Measurements from ENCODE around the gene LHX3.
A peak's percentile ranks its signal among the peaks of the same experiment; 100 is the strongest.

The LHX3 gene

DNA sequence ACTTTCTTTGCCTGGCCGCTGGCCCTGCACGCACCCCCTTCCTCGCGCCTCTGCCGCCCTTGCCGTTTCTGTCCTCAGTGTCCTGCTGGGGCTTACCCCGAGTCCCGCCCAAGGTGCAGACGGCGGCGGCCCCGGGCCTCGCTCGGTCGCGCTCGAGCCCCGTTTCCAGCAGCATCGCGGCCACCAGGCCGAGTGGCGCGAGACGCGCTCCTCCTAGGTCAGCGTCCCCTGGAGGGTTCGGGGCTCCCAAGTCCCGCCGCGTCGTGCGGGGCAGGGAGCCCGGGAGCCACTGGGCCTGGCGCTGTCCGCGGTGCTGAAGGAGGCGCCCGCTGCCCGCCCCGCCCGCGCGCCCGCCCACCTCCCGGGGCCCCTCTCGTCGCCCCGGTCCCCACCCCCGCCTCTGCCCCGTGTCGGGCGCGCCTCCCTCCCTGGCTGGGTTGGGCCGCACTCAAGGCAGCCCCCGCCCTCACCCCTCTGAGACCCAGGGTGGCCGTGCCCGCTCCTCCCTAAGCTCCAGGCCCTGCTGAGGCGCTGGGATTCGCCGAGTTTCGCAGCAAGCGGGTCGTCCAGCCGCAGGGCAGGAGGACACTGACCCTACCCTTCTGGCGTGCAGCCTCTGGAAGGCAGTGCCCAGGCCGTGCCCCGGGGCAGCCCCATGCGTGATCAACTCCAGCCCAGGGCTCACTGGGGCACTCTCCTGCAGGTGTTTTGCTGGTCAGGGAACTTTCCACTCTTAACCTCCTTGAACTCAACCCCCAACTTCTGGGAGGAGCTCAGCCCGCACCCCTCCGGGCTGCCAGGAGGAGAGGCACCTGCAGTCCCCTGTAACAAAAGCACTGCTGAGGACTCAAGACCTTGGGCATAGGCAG lies at the start of gene LHX3:
Gene LHX3 (minus strand): TSS at position 291 of the 869 bp plus-strand sequence. CDS start 116 bp downstream, at position 175.
- DNase-seq, result no peak

GRCh38 chr9:136253246-136254130 lies 48.6 kb upstream of the LHX3 start:
- DNase-seq, result no peak

DNA sequence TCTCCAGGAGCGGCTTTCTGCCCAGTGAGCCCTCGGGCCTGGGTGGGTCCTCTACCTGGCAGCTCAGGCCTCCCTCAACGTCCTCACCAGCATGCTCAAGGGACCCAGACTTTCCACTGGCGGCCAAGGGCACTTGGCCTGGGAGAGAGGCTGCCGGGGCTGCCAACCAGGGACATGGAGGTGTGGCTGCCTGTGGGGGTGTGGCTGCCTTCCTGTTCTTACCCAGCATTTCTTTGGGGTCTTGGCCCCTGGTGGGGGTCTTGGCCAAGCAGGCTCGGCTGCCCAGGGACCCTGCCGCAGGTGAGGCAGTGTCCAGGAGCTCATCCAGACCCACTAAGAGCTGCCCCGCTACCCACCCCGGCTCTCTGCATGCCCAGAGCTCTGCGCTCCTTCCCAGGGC lies 47.9 kb upstream of the LHX3 start:
- no peak for DNase-seq

DNA sequence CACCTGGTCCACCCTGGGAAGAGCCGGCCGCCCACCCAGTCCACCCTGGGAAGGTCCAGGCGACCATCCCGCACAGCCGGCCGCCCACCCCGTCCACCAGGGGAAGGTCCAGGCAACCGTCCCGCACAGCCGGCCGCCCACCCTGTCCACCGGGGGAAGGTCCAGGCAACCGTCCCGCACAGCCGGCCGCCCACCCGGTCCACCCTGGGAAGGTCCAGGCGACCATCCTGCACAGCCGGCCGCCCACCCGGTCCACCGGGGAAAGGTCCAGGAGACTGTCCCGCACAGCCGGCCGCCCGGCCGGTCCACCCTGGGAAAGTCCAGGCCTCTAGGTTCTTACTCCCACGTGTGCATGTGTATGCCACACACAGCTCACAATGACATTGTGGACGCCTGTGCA lies 47.4 kb upstream of the LHX3 start:
- no peak for DNase-seq

- no peak for DNase-seq
Measured at GRCh38 chr9:136251264-136252115, 46.6 kb upstream of the LHX3 start.

- DNase-seq, result no peak
Measured at GRCh38 chr9:136250676-136251075, 45.7 kb upstream of the LHX3 start.

DNA sequence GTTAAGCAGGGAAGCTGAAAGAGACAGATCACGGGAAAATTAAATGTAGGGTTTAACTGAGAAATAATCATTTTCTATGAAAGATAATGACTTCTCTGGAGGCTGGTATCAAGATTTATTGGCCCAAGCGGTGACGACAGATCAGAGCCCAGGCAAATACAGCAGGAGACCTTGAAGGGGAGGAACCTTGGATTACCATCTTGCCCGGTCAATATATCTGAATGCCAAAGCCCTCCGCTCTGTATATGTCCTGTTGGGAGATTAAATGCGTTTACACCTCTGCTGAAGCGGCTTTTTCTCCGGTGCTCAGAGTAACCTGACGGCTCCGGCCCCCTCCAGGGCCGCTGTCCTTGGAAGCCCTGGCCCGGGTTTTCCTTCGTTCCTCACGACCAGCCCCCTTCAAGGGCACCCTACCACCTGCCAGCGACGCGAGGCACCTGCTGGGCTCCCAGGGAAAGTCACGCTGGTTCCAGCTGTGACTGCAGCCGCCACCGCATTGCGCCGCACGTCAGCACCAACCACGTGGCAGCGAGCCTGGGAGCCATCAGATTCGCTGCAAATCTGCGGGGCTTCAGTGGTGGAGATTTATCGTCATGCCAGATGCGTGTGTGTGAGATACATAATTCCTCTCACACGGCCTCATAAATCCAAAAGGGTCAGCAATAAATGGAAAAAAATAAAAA lies 45.1 kb upstream of the LHX3 start:
- no peak for DNase-seq

DNA sequence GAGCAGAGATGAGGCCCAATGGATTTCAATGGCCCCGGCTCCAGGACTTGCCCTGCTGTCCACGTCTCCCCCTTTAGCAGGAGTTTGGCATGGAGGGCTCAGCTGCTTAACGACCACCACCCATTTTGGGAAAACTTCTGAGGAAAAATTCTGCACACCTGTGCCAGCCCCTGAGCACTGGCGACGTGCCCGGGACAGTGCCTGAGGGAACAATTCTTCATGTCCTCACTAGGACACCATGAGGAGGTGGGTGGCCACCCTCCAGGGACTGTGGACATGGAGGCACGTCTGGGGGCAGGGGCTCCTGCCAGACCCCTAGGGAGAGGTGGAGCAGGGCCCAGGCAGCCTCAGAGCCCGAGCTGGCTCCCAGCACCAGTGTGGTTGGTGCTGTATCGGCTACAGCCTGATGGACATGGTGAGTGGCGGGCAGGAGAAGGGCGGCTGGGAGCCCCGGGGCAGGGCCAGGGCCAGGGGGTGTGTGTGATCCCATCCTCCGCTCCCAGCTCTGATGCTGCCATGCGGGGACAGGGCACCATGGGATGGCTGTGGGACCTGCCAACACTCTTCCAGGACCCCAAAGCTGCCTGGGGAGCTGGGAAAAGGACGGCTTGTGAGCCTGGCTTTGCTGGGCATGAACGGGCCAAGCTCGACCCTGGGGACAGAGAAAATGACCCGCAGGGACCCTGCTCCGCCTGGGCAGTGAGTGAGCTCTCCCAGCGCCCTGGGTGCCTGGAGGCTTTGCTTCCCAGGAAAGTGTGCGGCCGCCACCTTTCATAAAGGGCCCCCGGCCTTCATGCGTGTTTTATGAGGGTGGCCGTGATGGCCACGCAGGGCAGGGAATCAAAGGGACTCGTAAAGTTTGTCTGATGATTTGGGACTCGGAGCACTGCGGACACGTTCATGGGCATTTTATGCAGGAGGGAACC lies 44.3 kb upstream of the LHX3 start:
- no peak for DNase-seq

GRCh38 chr9:136247947-136248637 lies 43.2 kb upstream of the LHX3 start:
- no peak for DNase-seq

DNA sequence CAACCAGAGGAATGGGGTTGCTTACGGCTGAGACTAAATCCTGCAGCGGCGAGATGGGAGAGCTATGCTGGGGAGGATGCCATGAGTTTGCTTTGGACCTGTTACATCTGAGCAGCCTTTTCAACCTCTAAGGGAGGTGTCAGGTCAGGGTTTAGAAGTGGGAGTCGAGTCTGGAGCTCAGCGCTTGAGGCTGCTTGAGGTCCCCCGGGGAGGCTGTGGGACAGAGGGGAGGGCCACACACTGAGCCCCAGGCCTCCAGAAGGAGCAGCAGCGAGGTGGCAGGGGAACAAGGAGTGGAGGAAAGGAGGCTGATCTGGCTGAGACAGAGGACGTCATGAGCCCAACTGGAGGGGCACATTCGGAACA lies 42.6 kb upstream of the LHX3 start:
- no peak for DNase-seq

DNA sequence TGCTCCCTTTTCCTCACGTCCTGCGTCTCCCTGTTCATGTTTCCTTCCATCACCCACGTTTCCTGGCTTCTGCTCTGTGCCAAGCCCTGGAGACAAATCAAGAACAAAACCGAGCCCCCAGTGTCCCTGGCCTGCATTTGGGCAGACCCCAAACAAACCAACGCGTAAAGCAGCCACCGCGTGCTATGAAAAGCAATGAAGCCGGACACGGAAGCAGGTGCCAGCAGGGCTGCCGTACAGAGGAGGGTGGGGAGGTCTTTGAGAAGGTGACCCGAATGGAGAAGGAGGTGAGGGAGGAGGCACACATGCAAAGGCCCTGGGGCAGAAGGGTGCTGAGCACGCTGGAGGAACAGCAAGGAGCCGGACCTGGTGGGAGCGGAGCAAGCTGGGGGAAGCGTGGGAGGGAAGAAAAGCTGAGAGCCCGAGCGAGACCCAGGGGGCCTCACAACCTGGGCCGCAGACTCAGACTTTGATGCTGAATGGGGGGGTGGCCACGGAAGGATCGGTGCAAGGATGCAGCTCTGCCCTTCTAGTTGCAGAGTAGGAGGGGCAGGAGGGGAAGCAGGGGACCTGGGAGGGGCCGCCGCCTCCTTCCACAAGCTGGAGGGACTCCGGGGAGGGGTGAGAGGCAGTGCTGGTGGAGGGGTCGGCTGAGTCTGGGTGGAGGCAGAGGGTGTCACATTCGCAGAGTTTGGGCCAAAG lies 42.1 kb upstream of the LHX3 start:
- no peak for DNase-seq

DNA sequence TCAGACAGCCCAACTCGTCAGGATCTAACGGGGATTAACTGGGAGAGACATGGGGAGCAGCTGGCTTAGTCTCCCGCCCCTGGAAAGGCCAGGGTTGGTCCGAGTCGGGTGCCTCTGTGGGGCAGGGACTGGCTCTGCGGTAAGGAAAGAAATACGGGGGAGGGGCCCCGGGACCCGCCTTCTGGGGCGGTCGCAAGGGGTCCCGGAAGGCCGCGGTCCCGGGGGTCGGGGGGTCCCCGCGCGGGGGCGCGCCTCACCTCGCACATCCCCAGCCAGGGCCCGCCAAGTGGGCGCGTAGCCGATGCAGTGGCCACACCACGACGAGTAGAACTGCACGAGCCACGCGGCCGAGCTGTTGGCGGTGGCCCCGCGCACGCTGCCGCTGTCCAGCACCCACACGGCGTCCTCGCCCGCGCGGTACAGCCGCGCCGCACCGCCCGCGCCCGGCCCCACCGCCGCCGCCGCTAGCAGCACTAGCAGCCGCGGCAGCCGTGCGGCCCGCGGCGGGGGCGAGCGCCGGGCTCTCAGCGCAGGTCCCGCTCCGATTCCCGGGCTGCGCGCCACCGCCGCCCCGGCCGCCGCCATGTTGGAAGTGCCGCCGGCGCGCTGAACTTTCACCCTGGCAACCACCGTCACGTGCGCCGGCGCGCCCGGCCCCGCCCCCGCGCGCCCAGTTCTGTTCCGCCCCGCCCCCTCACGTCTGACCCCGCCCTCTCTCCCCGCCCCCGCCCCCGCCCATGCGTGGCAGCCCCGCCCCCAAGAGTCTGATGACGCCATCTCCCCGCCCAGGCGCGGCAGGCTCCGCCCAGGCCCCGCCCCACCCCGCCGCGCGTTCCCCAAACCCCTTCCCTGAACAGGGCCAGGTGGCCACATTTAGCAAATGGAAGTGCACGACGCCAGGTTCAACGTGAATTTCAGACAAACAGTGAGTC lies 40.6 kb upstream of the LHX3 start, which contains the start of gene QSOX2:
Gene QSOX2 (minus strand): TSS at position 594 of the 932 bp plus-strand sequence. CDS start 9 bp downstream, at position 585.
- peak; percentile 65 to 78 for DNase-seq

DNA sequence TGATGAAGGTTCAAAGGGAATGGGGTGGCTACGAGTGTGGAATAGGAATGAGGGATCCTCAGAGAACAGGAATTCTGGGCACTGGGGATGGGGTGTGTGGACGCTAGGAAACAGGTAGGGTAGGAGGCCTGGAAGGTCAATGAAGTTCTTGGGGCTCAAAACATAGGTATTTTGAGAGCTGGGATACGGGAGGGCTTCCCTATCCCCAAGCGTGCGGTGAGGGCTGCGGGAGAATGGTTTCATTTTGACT lies 40.0 kb upstream of the LHX3 start:
- DNase-seq, result no peak

GRCh38 chr9:136244122-136244968 lies 39.4 kb upstream of the LHX3 start:
- DNase-seq, result peak in 1 of 2 experiments; percentile 42

- DNase-seq, result no peak
Measured at GRCh38 chr9:136243631-136244030, 38.7 kb upstream of the LHX3 start.

GRCh38 chr9:136242918-136243525 lies 38.1 kb upstream of the LHX3 start:
- no peak for DNase-seq

DNA sequence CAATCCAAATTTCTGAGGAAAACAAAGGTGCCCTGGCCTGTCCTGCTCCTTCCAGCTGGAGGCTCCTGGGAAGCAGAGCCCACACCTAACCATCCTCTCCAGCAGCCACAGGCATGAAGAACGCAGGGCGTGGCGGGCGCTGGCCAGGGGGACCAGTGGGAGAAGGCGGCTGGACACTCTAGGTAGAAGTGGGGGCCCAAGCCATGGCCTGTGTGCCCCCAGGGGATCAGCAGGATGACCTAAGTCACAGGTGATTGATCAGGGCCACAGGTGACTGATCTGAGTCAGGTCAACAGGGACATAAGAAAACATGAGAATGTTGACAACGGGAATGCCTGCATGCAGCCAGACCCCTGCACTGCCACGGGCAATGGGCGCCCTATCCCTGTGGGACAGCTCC lies 37.3 kb upstream of the LHX3 start:
- DNase-seq, result no peak
